B cell (primary cell): ENCODE measurements around the gene MARS1. TPM values are rescaled to one million over a fixed set of nuclear protein-coding genes. Genes with fewer than 3 reads are reported as not detected.

Experiments
- ATAC-seq: fragments of 200-7000 bp; cut with Tn5 transposase; one replicate; pipeline ENCODE4 v1.10.0; 2021; ENCODE audit warnings: low read depth, mild to moderate bottlenecking, moderate number of reproducible peaks, moderate library complexity
- CTCF ChIA-PET: fragments of 350-600 bp; sonication (Branson Sonifier 250); formaldehyde crosslinking; loops from one replicate; lab custom pipeline; 2021; ENCODE audit warnings: antibody characterized with exemption, inconsistent platforms; lab: Charles Lee
- POLR2A ChIA-PET: fragments of 350-600 bp; sonication (Branson Sonifier 250); formaldehyde crosslinking; loops from one replicate; lab custom pipeline; 2021; ENCODE audit warnings: antibody characterized with exemption; lab: Charles Lee
- DNase-seq: peaks from one replicate; pipeline ENCODE4 v3.0.0; 2013
- H2AFZ ChIP-seq: 2 replicates; pipeline ENCODE4 v1.6.1; 2012; ENCODE audit warnings: mild to moderate bottlenecking, low read depth, low read length; ENCODE audit not compliant: insufficient read depth, poor library complexity, severe bottlenecking
- H3K27ac ChIP-seq, 2 donors: 1 replicate in 1 of 2; 2 replicates in 1 of 2; pipeline ENCODE4 v1.5.1; 2012 to 2013; ENCODE audit warnings: low read length in 2 of 2, mild to moderate bottlenecking in 2 of 2, moderate library complexity in 1 of 2
- H3K27me3 ChIP-seq, 4 experiments: fragments of 200-600 bp in 1 of 4; sonication (generic) in 1 of 4; replicated peaks in 1 of 4; 1 replicate in 2 of 4; 2 replicates in 2 of 4; pipeline versions ENCODE4 v1.6.1 to v1.7.0; 2013 to 2016; ENCODE audit warnings: low read length in 3 of 4, mild to moderate bottlenecking in 2 of 4, mixed read lengths in 1 of 4, moderate library complexity in 1 of 4; ENCODE audit not compliant: insufficient read depth in 4 of 4, control insufficient read depth in 3 of 4; ENCODE audit errors: control extremely low read depth in 1 of 4
- H3K36me3 ChIP-seq, 2 experiments: replicated peaks in 1 of 2; 1 replicate in 1 of 2; 2 replicates in 1 of 2; pipeline versions ENCODE4 v1.6.1 to v1.7.1; 2013; ENCODE audit warnings: low read length in 1 of 2; ENCODE audit not compliant: insufficient read depth in 2 of 2, control insufficient read depth in 1 of 2; ENCODE audit errors: control extremely low read depth in 1 of 2, extremely low read depth in 1 of 2
- H3K4me1 ChIP-seq, 2 donors: fragments of 200-600 bp in 1 of 2; sonication (generic) in 1 of 2; 1 replicate in 1 of 2; 2 replicates in 1 of 2; pipeline versions ENCODE4 v1.5.1 to v1.6.1; 2013 to 2017; ENCODE audit warnings: low read length in 2 of 2; ENCODE audit not compliant: control insufficient read depth in 2 of 2, insufficient read depth in 2 of 2
- H3K4me2 ChIP-seq: replicated peaks from 2 replicates; pipeline ENCODE3; 2012; ENCODE audit warnings: mild to moderate bottlenecking, low read depth, low read length; ENCODE audit not compliant: poor library complexity, severe bottlenecking
- H3K4me3 ChIP-seq, 5 experiments: fragments of 200-600 bp in 1 of 5; sonication (generic) in 1 of 5; 1 replicate in 3 of 5; 2 replicates in 2 of 5; pipeline versions ENCODE4 v1.5.1 to v1.7.0; 2011 to 2016; ENCODE audit warnings: low read length in 4 of 5, mild to moderate bottlenecking in 4 of 5, low read depth in 2 of 5, control low read depth in 1 of 5, moderate library complexity in 1 of 5; ENCODE audit not compliant: insufficient read depth in 1 of 5; ENCODE audit errors: control extremely low read depth in 1 of 5, extremely low read depth in 1 of 5
- H3K79me2 ChIP-seq: fragments of 200-600 bp; sonication (generic); one replicate; pipeline ENCODE4 v1.6.0; 2016; ENCODE audit warnings: low read length; ENCODE audit not compliant: control insufficient read depth, insufficient read depth
- H3K9ac ChIP-seq: fragments of 200-600 bp; sonication (generic); 2 replicates; pipeline ENCODE4 v1.6.1; 2017; ENCODE audit warnings: mild to moderate bottlenecking, low read length, moderate library complexity
- H3K9me3 ChIP-seq, 3 donors: one replicate each; pipeline versions ENCODE4 v1.6.1 to v1.7.1; 2013; ENCODE audit warnings: low read length in 2 of 3; ENCODE audit not compliant: control insufficient read depth in 2 of 3, insufficient read depth in 1 of 3; ENCODE audit errors: control extremely low read depth in 1 of 3
- H4K20me1 ChIP-seq: 2 replicates; pipeline ENCODE4 v1.6.0; 2012; ENCODE audit warnings: mild to moderate bottlenecking, low read length; ENCODE audit not compliant: insufficient read depth, control insufficient read depth, poor library complexity, severe bottlenecking
- H3K27ac Mint-ChIP-seq: one replicate; pipeline ENCODE4 v1.8.0; 2021; ENCODE audit warnings: mixed read lengths
- H3K27me3 Mint-ChIP-seq: one replicate; pipeline ENCODE4 v1.8.0; 2021; ENCODE audit warnings: mixed read lengths
- H3K4me1 Mint-ChIP-seq: one replicate; pipeline ENCODE4 v1.8.0; 2021; ENCODE audit warnings: mixed read lengths
- H3K4me3 Mint-ChIP-seq: one replicate; pipeline ENCODE4 v1.8.0; 2021; ENCODE audit warnings: mixed read lengths
- H3K9me3 Mint-ChIP-seq: one replicate; pipeline ENCODE4 v1.8.0; 2022; ENCODE audit warnings: mixed read lengths; ENCODE audit not compliant: insufficient read depth
- EZH2 ChIP-seq: IDR thresholded peaks from 2 replicates; pipeline ENCODE4 v1.6.1; 2012; ENCODE audit warnings: borderline replicate concordance, low read depth, mild to moderate bottlenecking, moderate library complexity, low read length; ENCODE audit not compliant: insufficient read depth, poor library complexity, severe bottlenecking
- WGBS: methylation state at CpG from one replicate; pipeline ENCODE4 v1.1.5; 2013; ENCODE audit warnings: missing lambda C conversion rate; ENCODE audit not compliant: insufficient coverage; 5-methylcytosine and 5-hydroxymethylcytosine counted together
- intact Hi-C: fragments of 100-400 bp; cut with micrococcal nuclease; formaldehyde crosslinking; loops from one replicate; pipeline ENCODE4 v1.10.0; 2022
- polyA plus RNA-seq: library from polyadenylated mRNA; depleted of rRNA; stranded (reverse); fragments of >200 nt; gene quantifications from 2 replicates; pipeline ENCODE4 v1.2.3, GENCODE V29; 2012
- total RNA-seq, 2 donors: library from RNA; stranded (reverse); fragments of 120-200 nt in 1 of 2; gene quantifications; 1 replicate in 1 of 2; 2 replicates in 1 of 2; pipeline versions ENCODE4 v1.2.3 to v1.2.4, GENCODE V29; 2013 to 2022
- TF ChIP-seq, protein P1 (sequence below): fragments of 200-600 bp; IDR thresholded peaks from one replicate; pipeline ENCODE4 v1.8.0; 2022; ENCODE audit warnings: antibody characterized with exemption, mild to moderate bottlenecking

Gene MARS1
- total and polyA plus RNA-seq, 2 donors (not counting 1 experiment from before 2014, with no cell fraction given), result 158 to 193 TPM

DNA sequence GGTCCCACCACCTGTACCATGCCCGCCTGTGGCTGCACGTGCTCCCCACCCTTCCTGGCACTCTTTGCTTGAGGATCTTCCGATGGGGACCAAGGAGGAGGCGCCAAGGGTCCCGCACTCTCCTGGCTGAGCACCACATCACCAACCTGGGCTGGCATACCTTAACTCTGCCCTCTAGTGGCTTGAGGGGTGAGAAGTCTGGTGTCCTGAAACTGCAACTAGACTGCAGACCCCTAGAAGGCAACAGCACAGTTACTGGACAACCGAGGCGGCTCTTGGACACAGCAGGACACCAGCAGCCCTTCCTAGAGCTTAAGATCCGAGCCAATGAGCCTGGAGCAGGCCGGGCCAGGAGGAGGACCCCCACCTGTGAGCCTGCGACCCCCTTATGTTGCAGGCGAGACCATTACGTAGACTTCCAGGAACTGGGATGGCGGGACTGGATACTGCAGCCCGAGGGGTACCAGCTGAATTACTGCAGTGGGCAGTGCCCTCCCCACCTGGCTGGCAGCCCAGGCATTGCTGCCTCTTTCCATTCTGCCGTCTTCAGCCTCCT is 31.6 kb upstream of the MARS1 start:
- CTCF ChIA-PET, result interaction anchor here (0.6 to 6.9 kb wide), 23 partner anchors 8 to 242 kb away, joined by 3 to 126 read pairs (median 6); partner anchors contain the start of gene INHBC
- Histone ChIP-seq H3K79me2 (no peaks in the 10 kb centered on the region), H2AFZ (peak overlapping the region; percentile 83), H3K4me3 (peak overlapping the region in 2 of 5 experiments; percentile 8 to 39), H4K20me1 (no peaks in the 10 kb centered on the region), H3K27me3 (no peaks in the 10 kb centered on the region), H3K4me1 (peaks cover 25 to 30% of the 10 kb centered on the region in 2 donors), H3K9me3 (no peaks in the 10 kb centered on the region), H3K9ac (peak overlapping the region; percentile 22), H3K36me3 (no peaks in the 10 kb centered on the region), H3K4me2 (peak overlapping the region; percentile 77), H3K27ac (no peak overlapping the region)
- POLR2A ChIA-PET, result interaction anchor here (0.6 kb wide), 1 partner anchor 369 kb away, joined by 3 read pairs; no protein-coding TSS in a partner anchor
- Mint-ChIP-seq H3K27ac (peak overlapping the region; percentile 75), H3K9me3 (no peaks in the 10 kb centered on the region), H3K4me1 (peaks cover 39% of the 10 kb centered on the region), H3K4me3 (peak overlapping the region; percentile 85), H3K27me3 (peaks cover 4% of the 10 kb centered on the region)
- intact Hi-C loops, result loop anchor here (2.0 to 10.0 kb wide), 3 partner anchors 149 to 344 kb away; partner anchors contain the start of genes CDK4, MARCHF9 and STAT6
- 47% methylated on average over 13 of the region's 15 CpGs for WGBS
- TF ChIP-seq, protein P1, sequence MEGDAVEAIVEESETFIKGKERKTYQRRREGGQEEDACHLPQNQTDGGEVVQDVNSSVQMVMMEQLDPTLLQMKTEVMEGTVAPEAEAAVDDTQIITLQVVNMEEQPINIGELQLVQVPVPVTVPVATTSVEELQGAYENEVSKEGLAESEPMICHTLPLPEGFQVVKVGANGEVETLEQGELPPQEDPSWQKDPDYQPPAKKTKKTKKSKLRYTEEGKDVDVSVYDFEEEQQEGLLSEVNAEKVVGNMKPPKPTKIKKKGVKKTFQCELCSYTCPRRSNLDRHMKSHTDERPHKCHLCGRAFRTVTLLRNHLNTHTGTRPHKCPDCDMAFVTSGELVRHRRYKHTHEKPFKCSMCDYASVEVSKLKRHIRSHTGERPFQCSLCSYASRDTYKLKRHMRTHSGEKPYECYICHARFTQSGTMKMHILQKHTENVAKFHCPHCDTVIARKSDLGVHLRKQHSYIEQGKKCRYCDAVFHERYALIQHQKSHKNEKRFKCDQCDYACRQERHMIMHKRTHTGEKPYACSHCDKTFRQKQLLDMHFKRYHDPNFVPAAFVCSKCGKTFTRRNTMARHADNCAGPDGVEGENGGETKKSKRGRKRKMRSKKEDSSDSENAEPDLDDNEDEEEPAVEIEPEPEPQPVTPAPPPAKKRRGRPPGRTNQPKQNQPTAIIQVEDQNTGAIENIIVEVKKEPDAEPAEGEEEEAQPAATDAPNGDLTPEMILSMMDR, result peak; percentile 72
- TF ChIP-seq EZH2, result no peak
- peak; percentile 19 for ATAC-seq
- peak; percentile 80 for DNase-seq
